MM.1S (cell line): ENCODE data around the gene MYBPC2.

Experiments
- DNase-seq: peaks from one replicate; pipeline ENCODE4 v3.0.0-alpha.2; 2015
- H2AFZ ChIP-seq: fragments of 300-600 bp; sonication (generic); 2 replicates; pipeline ENCODE4 v1.6.0; 2016; ENCODE audit warnings: antibody characterized with exemption, low read length
- H3F3A ChIP-seq: fragments of 300-600 bp; sonication (generic); 2 replicates; pipeline ENCODE4 v1.6.1; 2016; ENCODE audit warnings: mild to moderate bottlenecking, antibody characterized with exemption, low read length, moderate library complexity, mixed read lengths; ENCODE audit not compliant: insufficient read depth
- H3K27ac ChIP-seq: fragments of 300-600 bp; sonication (generic); 2 replicates; pipeline ENCODE4 v1.5.1; 2016; ENCODE audit warnings: mild to moderate bottlenecking, low read length
- H3K27me3 ChIP-seq: fragments of 300-600 bp; sonication (generic); replicated peaks from 2 replicates; pipeline ENCODE4 v1.6.0; 2016; ENCODE audit warnings: low read length; ENCODE audit not compliant: insufficient read depth
- H3K36me3 ChIP-seq: fragments of 300-600 bp; sonication (generic); replicated peaks from 2 replicates; pipeline ENCODE4 v1.6.1; 2016; ENCODE audit warnings: mild to moderate bottlenecking, low read length, mixed read lengths; ENCODE audit not compliant: insufficient read depth
- H3K4me1 ChIP-seq: fragments of 300-600 bp; sonication (generic); 2 replicates; pipeline ENCODE4 v1.6.1; 2016; ENCODE audit warnings: low read length, mixed read lengths
- H3K4me2 ChIP-seq: fragments of 300-600 bp; sonication (generic); 2 replicates; pipeline ENCODE4 v1.6.0; 2016; ENCODE audit warnings: low read depth, low read length
- H3K4me3 ChIP-seq: fragments of 300-600 bp; sonication (generic); 2 replicates; pipeline ENCODE4 v1.5.1; 2016; ENCODE audit warnings: low read length, mixed read lengths
- H3K79me2 ChIP-seq: fragments of 300-600 bp; sonication (generic); 2 replicates; pipeline ENCODE4 v1.6.1; 2016; ENCODE audit warnings: mixed run types, low read length, mixed read lengths
- H3K9ac ChIP-seq: fragments of 300-600 bp; sonication (generic); 2 replicates; pipeline ENCODE4 v1.6.1; 2016; ENCODE audit warnings: low read length, mixed read lengths
- H3K9me2 ChIP-seq: fragments of 300-600 bp; sonication (generic); replicated peaks from 2 replicates; pipeline ENCODE4 v1.6.1; 2016; ENCODE audit warnings: mild to moderate bottlenecking, low read length, mixed read lengths; ENCODE audit not compliant: insufficient read depth
- H3K9me3 ChIP-seq: fragments of 300-600 bp; sonication (generic); replicated peaks from 2 replicates; pipeline ENCODE4 v1.6.1; 2016; ENCODE audit warnings: mild to moderate bottlenecking, low read length, mixed read lengths; ENCODE audit not compliant: insufficient read depth
- H4K20me1 ChIP-seq: fragments of 300-600 bp; sonication (generic); 2 replicates; pipeline ENCODE4 v1.6.1; 2016; ENCODE audit warnings: mild to moderate bottlenecking, low read length, moderate library complexity, mixed read lengths; ENCODE audit not compliant: insufficient read depth
- CTCF ChIP-seq: fragments of 300-600 bp; sonication (generic); IDR thresholded peaks from 2 replicates; pipeline ENCODE4 v1.5.1; 2016; ENCODE audit warnings: antibody characterized with exemption, low read length, mixed read lengths
- EZH2 ChIP-seq: fragments of 300-600 bp; sonication (generic); optimal IDR thresholded peaks from 2 replicates; pipeline ENCODE3; 2017; ENCODE audit warnings: low read depth, mild to moderate bottlenecking, antibody characterized with exemption, low read length, mixed read lengths
- EZH2phosphoT487 ChIP-seq: fragments of 300-600 bp; sonication (generic); IDR thresholded peaks from 2 replicates; pipeline ENCODE4 v1.6.1; 2018; ENCODE audit warnings: antibody characterized with exemption, low read length

Gene MYBPC2

GRCh38 chr19:50488389-50489194 lies 55.9 kb downstream of the MYBPC2 start:
- no peaks in the 10 kb centered on the region for H3K36me3 ChIP-seq
- H3K9me3 ChIP-seq, result no peaks in the 10 kb centered on the region
- H2AFZ ChIP-seq, result no peak overlapping the region
- no peaks in the 10 kb centered on the region for H4K20me1 ChIP-seq
- H3K9me2 ChIP-seq, result no peaks in the 10 kb centered on the region
- H3F3A ChIP-seq, result no peaks in the 10 kb centered on the region
- no peak overlapping the region for H3K4me2 ChIP-seq
- no peaks in the 10 kb centered on the region for H3K27me3 ChIP-seq
- no peak for DNase-seq
- H3K27ac ChIP-seq, result no peak overlapping the region
- no peak overlapping the region for H3K4me3 ChIP-seq
- no peak overlapping the region for H3K9ac ChIP-seq
- no peaks in the 10 kb centered on the region for H3K79me2 ChIP-seq
- no peaks in the 10 kb centered on the region for H3K4me1 ChIP-seq
- TF ChIP-seq EZH2phosphoT487 (no peak), CTCF (no peak), EZH2 (no peak)

GRCh38 chr19:50489461-50490011 lies 56.8 kb downstream of the MYBPC2 start:
- Histone ChIP-seq H3K9me2 (no peaks in the 10 kb centered on the region), H3F3A (no peaks in the 10 kb centered on the region), H3K9ac (no peak overlapping the region), H3K4me1 (no peaks in the 10 kb centered on the region), H2AFZ (no peak overlapping the region), H3K9me3 (no peaks in the 10 kb centered on the region), H3K4me2 (no peak overlapping the region), H3K79me2 (no peaks in the 10 kb centered on the region), H3K27ac (no peak overlapping the region), H3K36me3 (no peaks in the 10 kb centered on the region), H3K4me3 (no peak overlapping the region), H3K27me3 (no peaks in the 10 kb centered on the region), H4K20me1 (no peaks in the 10 kb centered on the region)
- DNase-seq, result no peak
- TF ChIP-seq CTCF, result no peak
- TF ChIP-seq EZH2phosphoT487, result no peak
- no peak for TF ChIP-seq EZH2

GRCh38 chr19:50490411-50490811 lies 57.7 kb downstream of the MYBPC2 start:
- H3K27me3 ChIP-seq, result no peaks in the 10 kb centered on the region
- H3K9ac ChIP-seq, result no peak overlapping the region
- H3K4me3 ChIP-seq, result no peak overlapping the region
- DNase-seq, result no peak
- H3K27ac ChIP-seq, result no peak overlapping the region
- TF ChIP-seq EZH2phosphoT487 (no peak), EZH2 (no peak), CTCF (no peak)
- no peaks in the 10 kb centered on the region for H4K20me1 ChIP-seq
- no peaks in the 10 kb centered on the region for H3K9me2 ChIP-seq
- no peaks in the 10 kb centered on the region for H3K36me3 ChIP-seq
- no peaks in the 10 kb centered on the region for H3K79me2 ChIP-seq
- no peak overlapping the region for H2AFZ ChIP-seq
- no peaks in the 10 kb centered on the region for H3K4me1 ChIP-seq
- no peaks in the 10 kb centered on the region for H3F3A ChIP-seq
- H3K9me3 ChIP-seq, result no peaks in the 10 kb centered on the region
- no peak overlapping the region for H3K4me2 ChIP-seq
